Suppressor macrophage treated with lipopolysaccharide for 1 hour (primary cell): Measurements from ENCODE around the gene CADM2.

Experiments used
- DNase-seq, 3 donors: peaks; one replicate each; pipeline ENCODE4 v3.0.0-alpha.2; 2020 to 2022

Gene CADM2

GRCh38 chr3:86046436-86047136 lies 1087.8 kb downstream of the CADM2 start:
- no peak for DNase-seq

GRCh38 chr3:86047161-86047560 lies 1088.4 kb downstream of the CADM2 start:
- no peak for DNase-seq

GRCh38 chr3:86051058-86051457 lies 1092.3 kb downstream of the CADM2 start:
- no peak for DNase-seq

GRCh38 chr3:86056032-86056431 lies 1097.2 kb downstream of the CADM2 start:
- no peak for DNase-seq

GRCh38 chr3:86056962-86057361 lies 1098.2 kb downstream of the CADM2 start:
- DNase-seq = no peak

- DNase-seq = no peak
Observed at GRCh38 chr3:86073799-86074198, 1115.0 kb downstream of the CADM2 start.

GRCh38 chr3:86087160-86087871 lies 1128.5 kb downstream of the CADM2 start:
- DNase-seq = no peak

GRCh38 chr3:86104154-86104553 lies 1145.4 kb downstream of the CADM2 start:
- no peak for DNase-seq

GRCh38 chr3:86109434-86109833 lies 1150.6 kb downstream of the CADM2 start:
- no peak for DNase-seq
